Measurements from ENCODE around the gene CELF5. TPM values are rescaled to one million over a fixed set of nuclear protein-coding genes. Genes with fewer than 3 reads are reported as not detected.
A peak's percentile ranks its signal among the peaks of the same experiment; 100 is the strongest.

The CELF5 gene
- total and polyA plus RNA-seq, 2 experiments from 2014 or later = 5.6 to 10.6 TPM

DNA sequence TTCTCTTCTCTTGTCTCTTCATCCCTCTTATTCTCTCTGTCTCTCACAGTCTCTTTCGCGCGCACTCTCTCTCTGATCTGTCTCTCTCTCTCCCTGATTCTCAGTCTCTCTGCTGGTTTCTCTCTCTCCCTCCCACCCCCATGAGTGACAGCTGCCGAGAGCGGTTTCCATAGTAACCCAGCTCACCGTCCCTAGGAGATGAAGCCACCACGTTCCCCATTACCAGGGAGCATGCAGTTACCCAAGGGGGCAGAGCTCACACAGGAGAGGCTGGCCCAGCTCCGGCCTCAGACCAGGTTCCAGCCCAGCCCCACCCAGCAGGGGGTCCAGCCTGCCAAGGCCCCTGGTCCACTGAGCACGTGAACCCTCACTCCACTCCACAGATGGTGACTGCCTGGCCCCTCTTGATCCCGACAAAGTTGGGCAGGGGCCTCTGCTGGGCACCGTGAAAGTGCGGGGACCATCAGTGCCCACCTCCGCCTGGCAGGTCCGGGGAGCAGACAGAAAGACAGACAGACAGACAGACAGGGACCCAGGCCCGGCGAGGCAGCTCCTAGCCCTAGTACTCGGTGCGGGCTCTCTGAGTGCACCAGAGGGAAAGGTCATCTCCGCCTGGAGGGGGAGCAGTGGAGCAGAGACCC is 50.6 kb downstream of the CELF5 start:
- H3K9me3 Mint-ChIP-seq = peaks cover 18% of the 10 kb centered on the region; the same call in 2 of the 3 replicates

More for the DNA sequence above, 50.6 kb downstream of the CELF5 start:
- Histone ChIP-seq H3K79me2 (replicated peaks; ENCODE audit: insufficient read depth) (no peaks in the 10 kb centered on the region), H3K9me2 (ENCODE audit: insufficient read depth) (no peaks in the 10 kb centered on the region), H3K36me3 (ENCODE audit: insufficient read depth) (no peaks in the 10 kb centered on the region), H3K27me3 (ENCODE audit: insufficient read depth) (peaks cover 5% of the 10 kb centered on the region), H3K4me1 (ENCODE audit: insufficient read depth) (peaks cover 16% of the 10 kb centered on the region), H3K4me3 (peak overlapping the region; percentile 71), H2AFZ (no peak overlapping the region), H4K20me1 (replicated peaks; ENCODE audit: insufficient read depth) (peaks cover under 1% of the 10 kb centered on the region; the same call in 1 of the 2 replicates), H3K4me2 (peak overlapping the region; percentile 85), H3K27ac (ENCODE audit: low read depth) (0 out of 2 replicates have a peak overlapping the region, but pooled peaks have one; percentile 59), H3F3A (replicated peaks; ENCODE audit: low read depth) (0 out of 2 replicates have a peak, but pooled peaks cover 5% of the 10 kb centered on the region)
- Mint-ChIP-seq H3K36me3 (ENCODE audit: low read depth) (peaks cover 6% of the 10 kb centered on the region; the same call in 1 of the 3 replicates), H3K27me3 (ENCODE audit: insufficient read depth, low read depth, poor library complexity) (peaks cover 11% of the 10 kb centered on the region), H3K4me1 (peaks cover 12% of the 10 kb centered on the region), H3K27ac (peak overlapping the region; percentile 78), H3K4me3 (peak overlapping the region; percentile 79)
- peak; percentile 74 for ATAC-seq
- no peak for TF ChIP-seq ZNF462 (CRISPR knock-in tag; IDR thresholded peaks at IDR 0.05)
- TF ChIP-seq, protein P1, sequence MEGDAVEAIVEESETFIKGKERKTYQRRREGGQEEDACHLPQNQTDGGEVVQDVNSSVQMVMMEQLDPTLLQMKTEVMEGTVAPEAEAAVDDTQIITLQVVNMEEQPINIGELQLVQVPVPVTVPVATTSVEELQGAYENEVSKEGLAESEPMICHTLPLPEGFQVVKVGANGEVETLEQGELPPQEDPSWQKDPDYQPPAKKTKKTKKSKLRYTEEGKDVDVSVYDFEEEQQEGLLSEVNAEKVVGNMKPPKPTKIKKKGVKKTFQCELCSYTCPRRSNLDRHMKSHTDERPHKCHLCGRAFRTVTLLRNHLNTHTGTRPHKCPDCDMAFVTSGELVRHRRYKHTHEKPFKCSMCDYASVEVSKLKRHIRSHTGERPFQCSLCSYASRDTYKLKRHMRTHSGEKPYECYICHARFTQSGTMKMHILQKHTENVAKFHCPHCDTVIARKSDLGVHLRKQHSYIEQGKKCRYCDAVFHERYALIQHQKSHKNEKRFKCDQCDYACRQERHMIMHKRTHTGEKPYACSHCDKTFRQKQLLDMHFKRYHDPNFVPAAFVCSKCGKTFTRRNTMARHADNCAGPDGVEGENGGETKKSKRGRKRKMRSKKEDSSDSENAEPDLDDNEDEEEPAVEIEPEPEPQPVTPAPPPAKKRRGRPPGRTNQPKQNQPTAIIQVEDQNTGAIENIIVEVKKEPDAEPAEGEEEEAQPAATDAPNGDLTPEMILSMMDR (conservative IDR thresholded peaks at IDR 0.05; ENCODE audit: low read depth in 2 of 2) = peak; percentile 81 to 96; a peak in 2 of 4 replicates
- peak; percentile 92 for DNase-seq (ENCODE audit: low spot score)

Measured in GM23338 (cell line).